ENCODE measurements around the gene STAT5B.

Gene STAT5B

GRCh38 chr17:42283241-42284023 is 7.2 kb upstream of the STAT5B start:
- Histone ChIP-seq H2AFZ (ENCODE audit: low read length) (no peak overlapping the region), H3K4me3 (ENCODE audit: low read length) (no peak overlapping the region), H4K20me1 (ENCODE audit: insufficient read depth, low read length) (no peaks in the 10 kb centered on the region), H3K9ac (ENCODE audit: low read length) (no peak overlapping the region), H3K4me2 (ENCODE audit: low read depth, low read length) (no peak overlapping the region), H3K36me3 (replicated peaks; ENCODE audit: insufficient read depth, low read length) (no peaks in the 10 kb centered on the region), H3K27me3 (replicated peaks; ENCODE audit: insufficient read depth, low read length) (peaks cover 9% of the 10 kb centered on the region; the same call in 1 of the 2 replicates), H3F3A (ENCODE audit: insufficient read depth, low read length) (no peaks in the 10 kb centered on the region), H3K9me2 (replicated peaks; ENCODE audit: insufficient read depth, low read length) (no peaks in the 10 kb centered on the region), H3K4me1 (ENCODE audit: low read length) (no peaks in the 10 kb centered on the region), H3K79me2 (ENCODE audit: low read length) (no peaks in the 10 kb centered on the region), H3K9me3 (replicated peaks; ENCODE audit: insufficient read depth, low read length) (no peaks in the 10 kb centered on the region), H3K27ac (ENCODE audit: low read length) (no peak overlapping the region)
- no peak for DNase-seq
- TF ChIP-seq EZH2phosphoT487 (IDR thresholded peaks at IDR 0.05; ENCODE audit: low read length) = no peak
- no peak for TF ChIP-seq EZH2 (optimal IDR thresholded peaks at IDR 0.05; ENCODE audit: low read depth, low read length)
- no peak for TF ChIP-seq CTCF (IDR thresholded peaks at IDR 0.05; ENCODE audit: low read length)

- H3K27ac ChIP-seq (ENCODE audit: low read length) = no peak overlapping the region
- no peak overlapping the region for H3K4me3 ChIP-seq (ENCODE audit: low read length)
- TF ChIP-seq EZH2 (optimal IDR thresholded peaks at IDR 0.05; ENCODE audit: low read depth, low read length) (no peak), CTCF (IDR thresholded peaks at IDR 0.05; ENCODE audit: low read length) (no peak), EZH2phosphoT487 (IDR thresholded peaks at IDR 0.05; ENCODE audit: low read length) (no peak)
- DNase-seq = no peak
- no peaks in the 10 kb centered on the region for H4K20me1 ChIP-seq (ENCODE audit: insufficient read depth, low read length)
- H3K9ac ChIP-seq (ENCODE audit: low read length) = no peak overlapping the region
- no peaks in the 10 kb centered on the region for H3K79me2 ChIP-seq (ENCODE audit: low read length)
- H3K9me3 ChIP-seq (replicated peaks; ENCODE audit: insufficient read depth, low read length) = no peaks in the 10 kb centered on the region
- H3K9me2 ChIP-seq (replicated peaks; ENCODE audit: insufficient read depth, low read length) = no peaks in the 10 kb centered on the region
- H3K4me2 ChIP-seq (ENCODE audit: low read depth, low read length) = no peak overlapping the region
- no peaks in the 10 kb centered on the region for H3F3A ChIP-seq (ENCODE audit: insufficient read depth, low read length)
- H3K4me1 ChIP-seq (ENCODE audit: low read length) = no peaks in the 10 kb centered on the region
- H3K36me3 ChIP-seq (replicated peaks; ENCODE audit: insufficient read depth, low read length) = no peaks in the 10 kb centered on the region
- H3K27me3 ChIP-seq (replicated peaks; ENCODE audit: insufficient read depth, low read length) = peaks cover 4% of the 10 kb centered on the region; the same call in 1 of the 2 replicates
- H2AFZ ChIP-seq (ENCODE audit: low read length) = no peak overlapping the region
Measured at GRCh38 chr17:42282478-42283080, 6.4 kb upstream of the STAT5B start.

GRCh38 chr17:42281571-42282096 is 5.4 kb upstream of the STAT5B start:
- H3K9me3 ChIP-seq (replicated peaks; ENCODE audit: insufficient read depth, low read length) = no peaks in the 10 kb centered on the region
- no peaks in the 10 kb centered on the region for H3K9me2 ChIP-seq (replicated peaks; ENCODE audit: insufficient read depth, low read length)
- H3K4me3 ChIP-seq (ENCODE audit: low read length) = no peak overlapping the region
- H2AFZ ChIP-seq (ENCODE audit: low read length) = no peak overlapping the region
- no peak for TF ChIP-seq EZH2 (optimal IDR thresholded peaks at IDR 0.05; ENCODE audit: low read depth, low read length)
- TF ChIP-seq EZH2phosphoT487 (IDR thresholded peaks at IDR 0.05; ENCODE audit: low read length) = no peak
- TF ChIP-seq CTCF (IDR thresholded peaks at IDR 0.05; ENCODE audit: low read length) = no peak
- H3K9ac ChIP-seq (ENCODE audit: low read length) = no peak overlapping the region
- H3F3A ChIP-seq (ENCODE audit: insufficient read depth, low read length) = no peaks in the 10 kb centered on the region
- no peaks in the 10 kb centered on the region for H3K36me3 ChIP-seq (replicated peaks; ENCODE audit: insufficient read depth, low read length)
- no peaks in the 10 kb centered on the region for H3K27me3 ChIP-seq (replicated peaks; ENCODE audit: insufficient read depth, low read length)
- H3K4me1 ChIP-seq (ENCODE audit: low read length) = no peaks in the 10 kb centered on the region
- no peaks in the 10 kb centered on the region for H4K20me1 ChIP-seq (ENCODE audit: insufficient read depth, low read length)
- no peak overlapping the region for H3K4me2 ChIP-seq (ENCODE audit: low read depth, low read length)
- H3K27ac ChIP-seq (ENCODE audit: low read length) = no peak overlapping the region
- H3K79me2 ChIP-seq (ENCODE audit: low read length) = no peaks in the 10 kb centered on the region
- DNase-seq = no peak

All from MM.1S (cell line).